Choroid plexus epithelial cell (primary cell): ENCODE results near the gene ADGRB3.
A peak's percentile ranks its signal among the peaks of the same experiment; 100 is the strongest.

ENCODE experiments used
- DNase-seq: peaks from one replicate; pipeline ENCODE4 v3.0.0-alpha.2; 2010; ENCODE audit warnings: low read depth
- H3K4me3 ChIP-seq: 2 replicates; pipeline ENCODE4 v1.5.1; 2011; ENCODE audit warnings: low read depth, mild to moderate bottlenecking, control low read depth, low read length, moderate library complexity
- TF ChIP-seq, protein P1 (sequence below): conservative IDR thresholded peaks from 2 replicates; pipeline ENCODE4 v1.5.1; 2011; ENCODE audit warnings: low read depth, mild to moderate bottlenecking, control low read depth, inconsistent platforms, low read length, moderate library complexity

Gene ADGRB3

DNA sequence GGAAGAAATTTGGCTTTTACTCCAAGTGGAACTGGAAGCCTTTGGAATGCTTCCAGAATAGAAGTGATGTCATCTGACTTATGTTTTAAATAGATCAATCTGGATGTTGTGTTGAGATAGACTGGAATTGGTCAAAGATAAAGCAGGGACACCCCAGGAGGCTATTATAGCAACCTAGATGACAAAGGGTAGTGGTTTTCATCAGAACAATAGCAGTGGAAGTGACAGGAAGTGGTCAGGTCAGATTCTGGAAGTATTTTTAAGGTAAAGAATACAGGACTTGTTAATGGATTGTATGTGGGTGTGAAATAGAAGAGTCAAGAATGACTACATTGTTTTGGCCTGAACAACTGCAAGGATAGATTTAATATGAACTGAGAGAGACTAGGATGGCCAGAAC lies 191.4 kb downstream of the ADGRB3 start:
- H3K4me3 ChIP-seq = no peak overlapping the region
- DNase-seq = no peak
- TF ChIP-seq, protein P1, sequence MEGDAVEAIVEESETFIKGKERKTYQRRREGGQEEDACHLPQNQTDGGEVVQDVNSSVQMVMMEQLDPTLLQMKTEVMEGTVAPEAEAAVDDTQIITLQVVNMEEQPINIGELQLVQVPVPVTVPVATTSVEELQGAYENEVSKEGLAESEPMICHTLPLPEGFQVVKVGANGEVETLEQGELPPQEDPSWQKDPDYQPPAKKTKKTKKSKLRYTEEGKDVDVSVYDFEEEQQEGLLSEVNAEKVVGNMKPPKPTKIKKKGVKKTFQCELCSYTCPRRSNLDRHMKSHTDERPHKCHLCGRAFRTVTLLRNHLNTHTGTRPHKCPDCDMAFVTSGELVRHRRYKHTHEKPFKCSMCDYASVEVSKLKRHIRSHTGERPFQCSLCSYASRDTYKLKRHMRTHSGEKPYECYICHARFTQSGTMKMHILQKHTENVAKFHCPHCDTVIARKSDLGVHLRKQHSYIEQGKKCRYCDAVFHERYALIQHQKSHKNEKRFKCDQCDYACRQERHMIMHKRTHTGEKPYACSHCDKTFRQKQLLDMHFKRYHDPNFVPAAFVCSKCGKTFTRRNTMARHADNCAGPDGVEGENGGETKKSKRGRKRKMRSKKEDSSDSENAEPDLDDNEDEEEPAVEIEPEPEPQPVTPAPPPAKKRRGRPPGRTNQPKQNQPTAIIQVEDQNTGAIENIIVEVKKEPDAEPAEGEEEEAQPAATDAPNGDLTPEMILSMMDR = no peak

DNA sequence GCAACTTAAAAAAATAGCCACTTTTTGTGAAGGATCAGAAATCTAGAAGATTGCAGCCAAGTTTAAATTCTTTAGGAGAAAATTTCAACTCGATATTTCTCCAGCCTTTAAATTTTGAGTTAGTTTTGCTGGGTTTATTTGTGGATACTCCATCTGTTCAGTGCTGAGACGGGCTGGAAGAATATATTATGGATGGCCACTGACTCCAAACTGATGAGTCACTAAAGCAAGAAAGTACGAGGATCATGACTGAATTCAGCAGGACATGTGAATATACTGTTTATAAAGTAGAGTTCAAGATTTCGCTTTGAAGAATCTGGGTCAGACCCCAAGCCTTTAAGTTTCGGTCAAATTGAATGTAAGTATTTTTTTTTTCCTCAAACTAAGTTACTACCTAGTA lies 199.5 kb downstream of the ADGRB3 start:
- H3K4me3 ChIP-seq = no peak overlapping the region
- peak; percentile 8 for DNase-seq
- TF ChIP-seq, protein P1 = no peak

DNA sequence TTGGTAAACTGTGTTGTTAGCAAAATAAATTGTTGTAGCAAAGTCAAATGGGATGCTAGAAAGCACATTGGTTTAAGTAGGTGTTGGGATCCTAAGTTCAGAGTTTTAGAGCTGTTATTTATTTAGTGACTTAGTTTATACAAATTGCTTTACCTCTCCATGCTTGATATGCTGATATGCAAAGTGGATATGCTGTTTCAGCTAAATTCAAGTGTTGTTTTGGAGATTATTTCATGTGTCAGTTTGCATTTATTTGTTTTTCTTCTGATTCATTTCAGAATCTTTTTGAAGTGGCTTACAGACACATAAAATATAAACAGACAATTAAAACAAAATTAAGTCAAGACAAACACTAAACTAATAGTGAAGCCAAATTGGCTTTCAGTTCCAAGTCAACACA lies 203.5 kb downstream of the ADGRB3 start:
- no peak overlapping the region for H3K4me3 ChIP-seq
- TF ChIP-seq, protein P1 = no peak
- DNase-seq = no peak

DNA sequence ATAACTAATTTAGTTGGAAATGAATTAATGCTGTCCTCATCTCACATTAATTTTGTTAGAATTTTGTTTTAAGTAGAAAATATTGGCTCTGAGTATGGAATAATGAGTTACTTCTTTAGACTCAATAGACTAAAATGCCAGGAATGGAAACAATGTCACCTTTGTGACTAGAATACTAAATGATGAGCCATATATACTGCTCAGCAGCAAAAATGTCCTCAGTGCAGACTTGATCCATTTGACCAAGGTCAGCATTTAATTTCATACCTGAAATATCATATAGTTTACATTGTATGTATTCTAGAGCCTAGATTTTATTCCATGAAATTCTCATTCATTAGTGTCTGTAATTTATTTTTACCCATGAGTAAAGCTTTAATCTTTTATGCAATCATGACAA lies 217.7 kb downstream of the ADGRB3 start:
- H3K4me3 ChIP-seq = no peak overlapping the region
- TF ChIP-seq, protein P1 = no peak
- no peak for DNase-seq

DNA sequence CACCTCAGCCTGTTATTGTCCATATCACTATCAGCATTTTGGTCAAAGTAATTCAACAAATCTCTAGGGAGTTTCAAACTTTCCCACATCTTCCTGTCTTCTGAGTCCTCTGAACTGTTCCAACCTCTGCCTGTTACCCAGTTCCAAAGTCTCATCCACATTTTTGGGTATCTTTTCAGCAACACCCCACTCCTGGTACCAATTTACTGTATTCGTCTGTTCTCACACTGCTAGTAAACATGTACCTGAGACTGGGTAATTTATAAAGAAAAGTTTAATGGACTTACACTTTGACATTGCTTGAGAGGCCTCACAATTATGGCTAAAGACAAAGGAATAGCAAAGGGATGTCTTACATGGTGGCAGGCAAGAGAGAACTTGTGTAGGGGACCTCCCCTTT lies 224.2 kb downstream of the ADGRB3 start:
- no peak for DNase-seq
- H3K4me3 ChIP-seq = no peak overlapping the region
- TF ChIP-seq, protein P1 = no peak

DNA sequence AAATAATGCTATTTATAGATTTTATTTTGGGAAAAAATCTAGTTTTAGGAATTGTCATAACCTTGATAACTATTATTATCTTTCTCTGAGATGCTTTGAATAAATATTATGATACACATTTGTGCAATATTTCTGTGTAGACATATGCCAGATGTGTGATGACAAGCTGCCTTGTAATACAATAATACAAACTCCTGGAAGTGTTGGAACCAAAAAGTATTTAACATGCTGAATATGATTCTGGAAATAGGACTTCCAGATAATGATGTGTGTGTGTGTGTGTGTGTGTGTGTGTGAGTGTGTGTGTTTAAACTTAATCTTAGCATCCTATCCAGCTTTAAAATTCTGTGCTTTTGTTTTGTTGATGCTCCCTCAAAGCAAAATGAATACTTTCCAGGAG lies 233.6 kb downstream of the ADGRB3 start:
- TF ChIP-seq, protein P1 = no peak
- DNase-seq = no peak
- H3K4me3 ChIP-seq = no peak overlapping the region

DNA sequence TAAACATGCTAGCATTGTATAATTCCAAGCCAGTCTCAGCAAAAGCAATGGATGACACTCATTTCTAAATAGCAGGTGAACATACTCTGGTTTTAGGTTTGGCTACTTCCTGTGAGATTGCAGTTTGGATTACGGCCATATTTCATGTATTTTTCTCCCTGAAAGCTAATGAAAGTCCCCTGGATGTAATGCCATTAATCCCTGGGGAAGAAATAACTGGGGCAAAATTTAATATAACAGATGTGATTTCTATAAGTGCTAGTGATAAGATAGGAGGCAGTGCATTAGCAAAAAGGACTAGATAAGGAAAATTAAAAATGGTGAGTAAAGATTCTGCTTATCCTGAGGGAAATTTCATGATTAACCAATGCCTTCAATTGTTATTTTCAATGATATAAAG lies 238.2 kb downstream of the ADGRB3 start:
- H3K4me3 ChIP-seq = no peak overlapping the region
- TF ChIP-seq, protein P1 = no peak
- no peak for DNase-seq
